A549 (cell line): ENCODE results near the gene RNF220. TPM values are rescaled to one million over a fixed set of nuclear protein-coding genes. Genes with fewer than 3 reads are reported as not detected.

Experiments
- ATAC-seq, 2 experiments: fragments of 200-7000 bp in 1 of 2; fragments of >200 bp in 1 of 2; cut with Nextera tagmentation in 1 of 2; cut with Tn5 transposase in 1 of 2; 3 replicates each; pipeline versions ENCODE4 v1.8.0 to v1.9.1; 2018 to 2020; ENCODE audit warnings: mild to moderate bottlenecking in 1 of 2, moderate library complexity in 1 of 2
- CTCF ChIA-PET: fragments of 300-600 bp; sonication (Branson Sonifier 250); formaldehyde crosslinking; extraction: SDS; loops from one replicate; lab custom pipeline; 2021; ENCODE audit warnings: antibody characterized with exemption, inconsistent platforms; lab: Yijun Ruan, JAX
- POLR2A ChIA-PET: fragments of 350-600 bp; formaldehyde crosslinking; extraction: SDS; loops from one replicate; lab custom pipeline; 2021; ENCODE audit warnings: antibody characterized with exemption, inconsistent platforms; lab: Yijun Ruan, JAX
- DNase-seq, 2 experiments: peaks; one replicate each; pipeline versions ENCODE4 v3.0.0 to v3.0.0-alpha.2; 2011 to 2016; ENCODE audit warnings: low read depth in 1 of 2, low spot score in 1 of 2
- FAIRE-seq: peaks from 2 replicates; lab custom pipeline; 2011; peaks lifted over from hg19 to GRCh38; lab: Jason Lieb, UNC
- H3K27ac ChIP-seq, 2 experiments: fragments of >200 bp; sonication (Bioruptor Twin); formaldehyde crosslinking; 3 replicates each; pipeline ENCODE4 v1.5.1; 2016 to 2017
- H3K4me1 ChIP-seq: fragments of >200 bp; sonication (Bioruptor Twin); formaldehyde crosslinking; 3 replicates; pipeline ENCODE4 v1.6.1; 2016
- H3K4me2 ChIP-seq: fragments of >200 bp; sonication (Bioruptor Twin); formaldehyde crosslinking; 3 replicates; pipeline ENCODE4 v1.6.1; 2016
- H3K4me3 ChIP-seq: fragments of >200 bp; sonication (Bioruptor Twin); formaldehyde crosslinking; 3 replicates; pipeline ENCODE4 v1.5.1; 2016
- H3K9me3 ChIP-seq: fragments of >200 bp; sonication (Bioruptor Twin); formaldehyde crosslinking; 3 replicates; pipeline ENCODE4 v1.6.1; 2016
- BHLHE40 ChIP-seq: IDR thresholded peaks from 2 replicates; pipeline ENCODE4 v1.6.1; 2012; ENCODE audit warnings: low read depth, low read length, inconsistent platforms
- CEBPB ChIP-seq, 2 experiments: fragments of >200 bp in 1 of 2; sonication (Bioruptor Twin) in 1 of 2; formaldehyde crosslinking in 1 of 2; IDR thresholded peaks; 2 replicates each; pipeline ENCODE4 v1.6.1; 2012 to 2016
- CHD2 ChIP-seq: fragments of 150-350 bp; IDR thresholded peaks from 2 replicates; pipeline ENCODE4 v1.6.1; 2014; ENCODE audit warnings: low read length; ENCODE audit not compliant: partially characterized antibody
- CTCF ChIP-seq: fragments of >200 bp; sonication (Bioruptor Twin); formaldehyde crosslinking; IDR thresholded peaks from 3 replicates; pipeline ENCODE4 v1.5.1; 2016
- E2F6 ChIP-seq: IDR thresholded peaks from 2 replicates; pipeline ENCODE4 v1.6.1; 2012; ENCODE audit warnings: low read depth, borderline replicate concordance
- EHMT2 ChIP-seq: fragments of 200-600 bp; sonication (generic); IDR thresholded peaks from 2 replicates; pipeline ENCODE4 v1.6.1; 2016; ENCODE audit warnings: antibody characterized with exemption, low read depth, mild to moderate bottlenecking, moderate library complexity
- ELK1 ChIP-seq: fragments of 150-350 bp; IDR thresholded peaks from 2 replicates; pipeline ENCODE4 v1.6.1; 2014; ENCODE audit warnings: low read depth, mild to moderate bottlenecking, low read length
- EP300 ChIP-seq, 2 experiments: fragments of >200 bp; sonication (Bioruptor Twin); formaldehyde crosslinking; IDR thresholded peaks; 2 replicates in 1 of 2; 3 replicates in 1 of 2; pipeline ENCODE4 v1.6.1; 2016 to 2017
- FOSB ChIP-seq: fragments of 250-450 bp; sonication (Bioruptor Pico); IDR thresholded peaks from 2 replicates; pipeline ENCODE4 v1.5.0; 2020; ENCODE audit warnings: mild to moderate bottlenecking, moderate library complexity
- HDAC2 ChIP-seq: fragments of 200-600 bp; sonication (generic); IDR thresholded peaks from 2 replicates; pipeline ENCODE4 v1.6.1; 2016
- HOXA7 ChIP-seq: fragments of 250-450 bp; sonication (Bioruptor Pico); IDR thresholded peaks from 2 replicates; pipeline ENCODE4 v1.5.0; 2020; ENCODE audit warnings: mild to moderate bottlenecking, moderate library complexity
- HOXB13 ChIP-seq: fragments of 250-450 bp; sonication (Bioruptor Pico); IDR thresholded peaks from 2 replicates; pipeline ENCODE4 v1.5.0; 2020; ENCODE audit warnings: low read depth, mild to moderate bottlenecking, moderate library complexity
- HOXB5 ChIP-seq: fragments of 250-450 bp; sonication (Bioruptor Pico); IDR thresholded peaks from 2 replicates; pipeline ENCODE4 v1.5.0; 2020; ENCODE audit warnings: mild to moderate bottlenecking, moderate library complexity
- MAFK ChIP-seq: fragments of 450-650 bp; IDR thresholded peaks from 2 replicates; pipeline ENCODE4 v1.6.1; 2014; ENCODE audit not compliant: partially characterized antibody
- MAX ChIP-seq: IDR thresholded peaks from 2 replicates; pipeline ENCODE4 v1.6.1; 2012
- MAZ ChIP-seq: fragments of 150-350 bp; IDR thresholded peaks from 2 replicates; pipeline ENCODE4 v1.6.1; 2014; ENCODE audit warnings: antibody characterized with exemption, low read depth, low read length, borderline replicate concordance
- NFE2L2 ChIP-seq: fragments of 150-350 bp; conservative IDR thresholded peaks from 2 replicates; pipeline ENCODE4 v1.6.1; 2014; ENCODE audit warnings: low read length
- POLR2A ChIP-seq: IDR thresholded peaks from 2 replicates; pipeline ENCODE4 v1.6.1; 2012; ENCODE audit warnings: mild to moderate bottlenecking, low read length
- POLR2AphosphoS2 ChIP-seq: conservative IDR thresholded peaks from 2 replicates; pipeline ENCODE4 v1.6.1; 2012; ENCODE audit warnings: low read length, improper control_type of control experiment, inconsistent platforms
- RAD21 ChIP-seq, 2 experiments: fragments of >200 bp in 1 of 2; sonication (Bioruptor Twin) in 1 of 2; formaldehyde crosslinking in 1 of 2; IDR thresholded peaks in 1 of 2; conservative IDR thresholded peaks in 1 of 2; 2 replicates in 1 of 2; 3 replicates in 1 of 2; pipeline ENCODE4 v1.6.1; 2012 to 2018; ENCODE audit warnings: inconsistent platforms in 1 of 2
- RARB ChIP-seq: fragments of 250-450 bp; sonication (Bioruptor Pico); IDR thresholded peaks from 2 replicates; pipeline ENCODE4 v1.8.0; 2021; ENCODE audit warnings: mild to moderate bottlenecking, moderate library complexity
- SREBF2 ChIP-seq: fragments of 450-650 bp; IDR thresholded peaks from 2 replicates; pipeline ENCODE4 v1.6.1; 2014; ENCODE audit warnings: mild to moderate bottlenecking, moderate library complexity
- TFCP2L1 ChIP-seq: fragments of 250-450 bp; sonication (Bioruptor Pico); IDR thresholded peaks from 2 replicates; pipeline ENCODE4 v1.5.0; 2021; ENCODE audit warnings: mild to moderate bottlenecking
- TP53 ChIP-seq: fragments of 250-450 bp; sonication (Bioruptor Pico); IDR thresholded peaks from 2 replicates; pipeline ENCODE4 v1.5.0; 2021; ENCODE audit warnings: mild to moderate bottlenecking, moderate library complexity
- USF2 ChIP-seq: fragments of 450-650 bp; IDR thresholded peaks from 2 replicates; pipeline ENCODE4 v1.6.1; 2014; ENCODE audit warnings: antibody characterized with exemption
- ZSCAN20 ChIP-seq: fragments of 250-450 bp; sonication (Bioruptor Pico); IDR thresholded peaks from 2 replicates; pipeline ENCODE4 v1.8.0; 2022; ENCODE audit warnings: mild to moderate bottlenecking, moderate library complexity
- WGBS: methylation state at CpG from one replicate; pipeline ENCODE4 v1.1.6; 2017; ENCODE audit errors: missing lambda C conversion rate; 5-methylcytosine and 5-hydroxymethylcytosine counted together
- polyA plus RNA-seq, 4 experiments: library from polyadenylated mRNA; depleted of rRNA in 3 of 4; stranded (reverse); fragments of >200 nt; fragmentation: RNase III in 1 of 4; extraction: RNeasy Plus Mini Kit Qiagen cat#74134 plus additional on column Dnase treatment in 1 of 4; gene quantifications; 2 replicates in 3 of 4; 3 replicates in 1 of 4; pipeline ENCODE4 v1.2.3, GENCODE V29; 2011 to 2017

RNF220 gene
- polyA plus RNA-seq, 2 of the 4 experiments (the other 2 are of a cell fraction), result 53.4 to 54.5 TPM

GRCh38 chr1:44485229-44485933, 80.3 kb downstream of the RNF220 start:
- H3K4me3 ChIP-seq, result no peak overlapping the region
- H3K9me3 ChIP-seq, result no peaks in the 10 kb centered on the region
- DNase-seq (peak in 1 of 2 experiments; percentile 16), ATAC-seq (peak; percentile 50 to 53; a peak in 3 of 6 replicates), FAIRE-seq (no peak)
- POLR2A ChIA-PET, result no interaction called here
- peaks cover 17% of the 10 kb centered on the region for H3K4me1 ChIP-seq
- peak overlapping the region; percentile 32; the same call in 2 of the 3 replicates for H3K4me2 ChIP-seq
- CTCF ChIA-PET, result interaction anchor here (1.2 to 1.4 kb wide), 3 partner anchors 109 to 268 kb away, joined by 3 read pairs; no protein-coding TSS in a partner anchor
- WGBS, result 71% methylated on average over 13 of the region's 13 CpGs
- peak overlapping the region; percentile 36 to 59; a peak in 4 of 6 replicates for H3K27ac ChIP-seq
- TF ChIP-seq POLR2A (no peak), EHMT2 (no peak), MAX (no peak)

- Histone ChIP-seq H3K27ac (peak overlapping the region; percentile 2 to 59; a peak in 5 of 6 replicates), H3K4me1 (peaks cover 17% of the 10 kb centered on the region), H3K4me3 (no peak overlapping the region), H3K4me2 (peak overlapping the region; percentile 32; the same call in 2 of the 3 replicates), H3K9me3 (no peaks in the 10 kb centered on the region)
- DNase-seq, result no peak
- no peak for FAIRE-seq
- 59% methylated on average over 5 of the region's 5 CpGs for WGBS
- ChIA-PET POLR2A (no interaction called here), CTCF (interaction anchor here (1.1 to 1.4 kb wide), 4 partner anchors 10 to 269 kb away, joined by 3 to 4 read pairs (median 3); no protein-coding TSS in a partner anchor)
- no peak for ATAC-seq
- TF ChIP-seq TP53 (CRISPR knock-in tag) (no peak), E2F6 (no peak), CEBPB (IDR thresholded peaks at IDR 0.05) (no peak), SREBF2 (no peak), MAFK (no peak), RAD21 (conservative IDR thresholded peaks at IDR 0.05 in 1 of 2, IDR thresholded peaks at IDR 0.05 in 1 of 2) (no peak), HOXB5 (no peak), MAZ (no peak), ELK1 (no peak), ZSCAN20 (no peak), BHLHE40 (no peak), HDAC2 (no peak), FOSB (CRISPR knock-in tag) (no peak), CTCF (no peak)
Observed at GRCh38 chr1:44485934-44486460, 80.9 kb downstream of the RNF220 start.

- ChIA-PET POLR2A (no interaction called here), CTCF (no interaction called here)
- Histone ChIP-seq H3K4me2 (no peak overlapping the region), H3K9me3 (no peaks in the 10 kb centered on the region), H3K4me3 (no peak overlapping the region), H3K4me1 (peaks cover 17% of the 10 kb centered on the region), H3K27ac (no peak overlapping the region)
- DNase-seq (no peak), FAIRE-seq (no peak), ATAC-seq (no peak)
- 73% methylated on average over 5 of the region's 5 CpGs for WGBS
- TF ChIP-seq NFE2L2 (no peak), TP53 (CRISPR knock-in tag) (no peak), HOXA7 (CRISPR knock-in tag) (no peak), POLR2AphosphoS2 (no peak), USF2 (no peak), HOXB13 (CRISPR knock-in tag) (no peak), TFCP2L1 (no peak), RARB (no peak), EP300 (IDR thresholded peaks at IDR 0.05) (no peak), CHD2 (no peak)
Observed at GRCh38 chr1:44489481-44489880, 84.4 kb downstream of the RNF220 start.
